K562 (cell line): ENCODE data around the gene EMP2. TPM values are rescaled to one million over a fixed set of nuclear protein-coding genes. Genes with fewer than 3 reads are reported as not detected.

Source experiments
- BHLHE40 ChIP-seq: IDR thresholded peaks from 2 replicates; pipeline ENCODE4 v1.6.1; 2011; ENCODE audit warnings: low read length, improper control_type of control experiment
- C11orf30 ChIP-seq: fragments of 450-650 bp; IDR thresholded peaks from 2 replicates; pipeline ENCODE4 v1.6.1; 2016; ENCODE audit warnings: low read depth, mild to moderate bottlenecking
- CEBPB ChIP-seq: fragments of 450-650 bp; IDR thresholded peaks from 2 replicates; pipeline ENCODE4 v1.6.1; 2016; ENCODE audit warnings: missing genetic modification characterization, missing compliant biosample characterization
- DPF2 ChIP-seq: fragments of 450-650 bp; IDR thresholded peaks from 2 replicates; pipeline ENCODE4 v1.6.1; 2016
- ELF2 ChIP-seq: fragments of 250-450 bp; sonication (Bioruptor Pico); IDR thresholded peaks from 2 replicates; pipeline ENCODE4 v1.5.0; 2021; ENCODE audit warnings: mild to moderate bottlenecking
- EP300 ChIP-seq: IDR thresholded peaks from 2 replicates; pipeline ENCODE4 v1.6.1; 2012; ENCODE audit warnings: low read length, improper control_type of control experiment
- FOSL1 ChIP-seq: fragments of 200-800 bp; sonication (Bioruptor generic); conservative IDR thresholded peaks from 2 replicates; pipeline ENCODE4 v1.6.1; 2016; ENCODE audit warnings: missing genetic modification characterization, missing compliant biosample characterization
- HDAC8 ChIP-seq: fragments of 450-650 bp; IDR thresholded peaks from 2 replicates; pipeline ENCODE4 v1.6.1; 2016; ENCODE audit warnings: mild to moderate bottlenecking, missing genetic modification characterization, moderate library complexity, missing compliant biosample characterization
- HNRNPH1 ChIP-seq: fragments of 200-400 bp; formaldehyde crosslinking; optimal IDR thresholded peaks from 2 replicates; pipeline ENCODE3; 2017; ENCODE audit warnings: low read depth, mild to moderate bottlenecking, low read length, moderate library complexity
- KDM5B ChIP-seq: fragments of 200-600 bp; sonication (generic); IDR thresholded peaks from 2 replicates; pipeline ENCODE4 v1.6.1; 2012; ENCODE audit warnings: low read depth, mild to moderate bottlenecking, moderate library complexity, low read length, control low read depth, inconsistent platforms; ENCODE audit not compliant: insufficient replicate concordance
- L3MBTL2 ChIP-seq: fragments of 450-650 bp; IDR thresholded peaks from 2 replicates; pipeline ENCODE4 v1.6.1; 2016; ENCODE audit warnings: mild to moderate bottlenecking, moderate library complexity
- MAFG ChIP-seq: fragments of 450-650 bp; conservative IDR thresholded peaks from 2 replicates; pipeline ENCODE4 v1.6.1; 2016; ENCODE audit warnings: missing genetic modification characterization, missing compliant biosample characterization
- NFE2 ChIP-seq: IDR thresholded peaks from 2 replicates; pipeline ENCODE4 v1.6.1; 2014; ENCODE audit warnings: antibody characterized with exemption, low read depth
- PHB2 ChIP-seq: fragments of 450-650 bp; IDR thresholded peaks from 2 replicates; pipeline ENCODE4 v1.6.1; 2017; ENCODE audit warnings: low read depth
- SMARCA4 ChIP-seq: fragments of 450-650 bp; IDR thresholded peaks from 2 replicates; pipeline ENCODE4 v1.6.1; 2016
- SMARCC2 ChIP-seq: fragments of 450-650 bp; IDR thresholded peaks from 2 replicates; pipeline ENCODE4 v1.6.1; 2017; ENCODE audit warnings: antibody characterized with exemption, moderate library complexity, mild to moderate bottlenecking, low read depth
- SREBF1 ChIP-seq: fragments of 150-350 bp; IDR thresholded peaks from 2 replicates; pipeline ENCODE4 v1.6.1; 2014; ENCODE audit warnings: antibody characterized with exemption, low read depth, low read length, borderline replicate concordance
- TCF3 ChIP-seq: sonication (generic); formaldehyde crosslinking; IDR thresholded peaks from 2 replicates; pipeline ENCODE4 v1.4.0; 2020; ENCODE audit warnings: mild to moderate bottlenecking, missing genetic modification reagents
- TRIM28 ChIP-seq: fragments of 450-650 bp; IDR thresholded peaks from 2 replicates; pipeline ENCODE4 v1.6.1; 2017
- XRCC5 ChIP-seq: fragments of 200-400 bp; formaldehyde crosslinking; IDR thresholded peaks from 2 replicates; pipeline ENCODE4 v1.6.1; 2017; ENCODE audit warnings: low read depth, mild to moderate bottlenecking, low read length
- ZBTB8A ChIP-seq: fragments of 450-650 bp; IDR thresholded peaks from 2 replicates; pipeline ENCODE4 v1.6.1; 2018; ENCODE audit warnings: mild to moderate bottlenecking, moderate library complexity; ENCODE audit not compliant: partially characterized antibody
- ZC3H4 ChIP-seq: sonication (generic); formaldehyde crosslinking; IDR thresholded peaks from 2 replicates; pipeline ENCODE4 v1.9.0; 2021; ENCODE audit warnings: missing genetic modification reagents, borderline replicate concordance
- ZNF316 ChIP-seq: fragments of 450-650 bp; IDR thresholded peaks from 2 replicates; pipeline ENCODE4 v1.6.1; 2016
- ZNF57 ChIP-seq: fragments of 450-650 bp; formaldehyde crosslinking; IDR thresholded peaks from 2 replicates; pipeline ENCODE4 v1.4.0; 2020; ENCODE audit warnings: mild to moderate bottlenecking, moderate library complexity
- ZNF583 ChIP-seq: fragments of 250-450 bp; sonication (Bioruptor Pico); IDR thresholded peaks from 2 replicates; pipeline ENCODE4 v1.4.0; 2020
- ZNF644 ChIP-seq: fragments of 200-800 bp; sonication (Bioruptor generic); IDR thresholded peaks from 2 replicates; pipeline ENCODE4 v1.6.1; 2016; ENCODE audit warnings: low read depth, missing genetic modification characterization, missing compliant biosample characterization
- ZNF766 ChIP-seq: fragments of 200-800 bp; sonication (Bioruptor generic); conservative IDR thresholded peaks from 2 replicates; pipeline ENCODE4 v1.6.1; 2016; ENCODE audit warnings: missing genetic modification characterization, missing compliant biosample characterization
- polyA plus RNA-seq, 8 experiments: library from polyadenylated mRNA; depleted of rRNA in 4 of 8; stranded (reverse) in 5 of 8; unstranded in 3 of 8; fragments of >200 nt; fragmentation: Nextera tagmentation in 2 of 8; fragmentation: Illumina TruSeq in 1 of 8; extraction: Ambion mirVana in 2 of 8; extraction: Trizol in 1 of 8; gene quantifications; 2 replicates each; pipeline versions ENCODE4 v1.2.1 to v1.2.3, GENCODE V29; 2011 to 2014; ENCODE audit warnings: inconsistent platforms in 1 of 8, missing spikeins in 1 of 8
- total RNA-seq, 7 experiments: library from RNA; depleted of rRNA in 6 of 7; stranded (reverse); fragments of >200 nt in 6 of 7; fragmentation: Illumina TruSeq in 2 of 7; extraction: Trizol in 2 of 7; gene quantifications; 2 replicates each; pipeline versions ENCODE4 v1.2.1 to v1.2.3, GENCODE V29; 2011 to 2021; ENCODE audit warnings: low replicate concordance in 1 of 7
- TF ChIP-seq, protein P1 (sequence below): fragments of 450-650 bp; formaldehyde crosslinking; IDR thresholded peaks from 2 replicates; pipeline ENCODE4 v1.4.0; 2020; ENCODE audit warnings: mild to moderate bottlenecking, mixed read lengths
- TF ChIP-seq, protein P2 (sequence below): sonication (generic); formaldehyde crosslinking; IDR thresholded peaks from 2 replicates; pipeline ENCODE4 v1.9.0; 2022; ENCODE audit warnings: mild to moderate bottlenecking, missing genetic modification reagents
- TF ChIP-seq, protein P3 (sequence below): sonication (generic); formaldehyde crosslinking; IDR thresholded peaks from 2 replicates; pipeline ENCODE4 v1.8.0; 2022; ENCODE audit warnings: mild to moderate bottlenecking, low read depth, missing genetic modification reagents

EMP2 gene
- total and polyA plus RNA-seq, 9 of the 15 experiments (the other 6 are each of a cell fraction or from before 2014, with no cell fraction given) = 0.73 to 6.2 (median 3.1) TPM

DNA sequence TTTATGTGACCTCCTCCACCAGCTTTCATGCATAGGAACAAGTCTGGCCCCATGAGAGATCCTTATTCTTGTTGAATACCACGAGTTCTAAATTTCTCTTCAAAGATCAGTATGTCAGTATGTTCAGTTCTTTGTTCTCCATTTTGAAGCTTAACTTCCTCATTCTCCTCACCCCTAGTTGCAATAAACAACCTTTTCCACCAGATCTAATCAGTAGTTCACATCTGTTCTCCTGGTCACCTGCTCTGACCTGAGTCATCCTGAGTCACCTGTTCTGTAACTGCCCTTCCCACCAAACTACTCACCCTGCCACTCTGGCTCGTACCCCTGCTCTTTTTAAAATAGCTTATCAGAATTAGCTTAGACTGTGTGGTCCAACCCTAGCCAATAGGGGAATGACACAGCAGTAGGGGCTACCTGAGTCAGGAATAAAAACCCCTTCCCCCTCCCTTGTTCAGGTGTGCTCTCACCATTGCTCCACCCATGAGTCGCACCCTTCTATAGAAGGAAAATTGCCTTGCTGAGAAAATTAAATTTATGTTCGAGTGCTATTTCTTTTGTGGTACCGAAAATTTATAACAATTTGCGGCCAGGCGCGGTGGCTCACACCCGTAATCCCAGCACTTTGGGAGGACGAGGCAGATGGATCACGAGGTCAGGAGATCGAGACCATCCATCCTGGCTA is 94.6 kb downstream of the EMP2 start (continued):
- TF ChIP-seq, protein P1, sequence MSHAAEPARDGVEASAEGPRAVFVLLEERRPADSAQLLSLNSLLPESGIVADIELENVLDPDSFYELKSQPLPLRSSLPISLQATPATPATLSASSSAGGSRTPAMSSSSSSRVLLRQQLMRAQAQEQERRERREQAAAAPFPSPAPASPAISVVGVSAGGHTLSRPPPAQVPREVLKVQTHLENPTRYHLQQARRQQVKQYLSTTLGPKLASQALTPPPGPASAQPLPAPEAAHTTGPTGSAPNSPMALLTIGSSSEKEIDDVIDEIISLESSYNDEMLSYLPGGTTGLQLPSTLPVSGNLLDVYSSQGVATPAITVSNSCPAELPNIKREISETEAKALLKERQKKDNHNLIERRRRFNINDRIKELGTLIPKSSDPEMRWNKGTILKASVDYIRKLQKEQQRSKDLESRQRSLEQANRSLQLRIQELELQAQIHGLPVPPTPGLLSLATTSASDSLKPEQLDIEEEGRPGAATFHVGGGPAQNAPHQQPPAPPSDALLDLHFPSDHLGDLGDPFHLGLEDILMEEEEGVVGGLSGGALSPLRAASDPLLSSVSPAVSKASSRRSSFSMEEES = no peak
- TF ChIP-seq, protein P2, sequence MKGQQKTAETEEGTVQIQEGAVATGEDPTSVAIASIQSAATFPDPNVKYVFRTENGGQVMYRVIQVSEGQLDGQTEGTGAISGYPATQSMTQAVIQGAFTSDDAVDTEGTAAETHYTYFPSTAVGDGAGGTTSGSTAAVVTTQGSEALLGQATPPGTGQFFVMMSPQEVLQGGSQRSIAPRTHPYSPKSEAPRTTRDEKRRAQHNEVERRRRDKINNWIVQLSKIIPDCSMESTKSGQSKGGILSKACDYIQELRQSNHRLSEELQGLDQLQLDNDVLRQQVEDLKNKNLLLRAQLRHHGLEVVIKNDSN = peak; percentile 27; the same call in 1 of the 2 replicates
- TF ChIP-seq MAFG (tag) (peak; percentile 35), TCF3 (CRISPR knock-in tag) (peak; percentile 76), TRIM28 (peak; percentile 77), ZNF583 (CRISPR knock-in tag) (no peak), ELF2 (no peak), CEBPB (tag) (0 out of 2 replicates have a peak, but pooled peaks have one; percentile 9), EP300 (0 out of 2 replicates have a peak, but pooled peaks have one; percentile 32), SMARCA4 (peak; percentile 54; the same call in 1 of the 2 replicates), DPF2 (peak; percentile 65; the same call in 1 of the 2 replicates), PHB2 (no peak), C11orf30 (peak; percentile 62), ZNF766 (CRISPR knock-in tag) (peak; percentile 52; the same call in 1 of the 2 replicates), ZBTB8A (no peak), HDAC8 (no peak), XRCC5 (no peak), FOSL1 (tag) (peak; percentile 96), ZNF644 (tag) (no peak), HNRNPH1 (no peak), L3MBTL2 (0 out of 2 replicates have a peak, but pooled peaks have one; percentile 22), SMARCC2 (peak; percentile 38; the same call in 1 of the 2 replicates), ZNF316 (no peak), ZC3H4 (no peak), SREBF1 (no peak), ZNF57 (CRISPR knock-in tag) (no peak), NFE2 (peak; percentile 53; the same call in 1 of the 2 replicates), BHLHE40 (peak; percentile 51; the same call in 1 of the 2 replicates), KDM5B (no peak)
- TF ChIP-seq, protein P3, sequence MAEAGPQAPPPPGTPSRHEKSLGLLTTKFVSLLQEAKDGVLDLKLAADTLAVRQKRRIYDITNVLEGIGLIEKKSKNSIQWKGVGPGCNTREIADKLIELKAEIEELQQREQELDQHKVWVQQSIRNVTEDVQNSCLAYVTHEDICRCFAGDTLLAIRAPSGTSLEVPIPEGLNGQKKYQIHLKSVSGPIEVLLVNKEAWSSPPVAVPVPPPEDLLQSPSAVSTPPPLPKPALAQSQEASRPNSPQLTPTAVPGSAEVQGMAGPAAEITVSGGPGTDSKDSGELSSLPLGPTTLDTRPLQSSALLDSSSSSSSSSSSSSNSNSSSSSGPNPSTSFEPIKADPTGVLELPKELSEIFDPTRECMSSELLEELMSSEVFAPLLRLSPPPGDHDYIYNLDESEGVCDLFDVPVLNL (CRISPR knock-in tag) = no peak
